ENCODE measurements around the gene RAMP1.
"Not testable (repeated sequence)": the region's sequence is repeated elsewhere in the genome, so short reads cannot be mapped to it uniquely, and the experiment has no call there.

RAMP1 gene

GRCh38 chr2:237859533-237860272 is at the start of gene RAMP1:
TSS of gene RAMP1 (plus strand) at chr2:237859623. CDS start at chr2:237859676, 53 bp downstream.
- no peak for DNase-seq (ENCODE audit: low read depth)

- no peak for DNase-seq (ENCODE audit: low read depth)
Observed at GRCh38 chr2:237815637-237816036, 43.8 kb upstream of the RAMP1 start.

GRCh38 chr2:237816531-237816930 is 42.9 kb upstream of the RAMP1 start:
- no peak for DNase-seq (ENCODE audit: low read depth)

- DNase-seq (ENCODE audit: low read depth): no peak
Observed at GRCh38 chr2:237818066-237818473, 41.4 kb upstream of the RAMP1 start.

GRCh38 chr2:237819231-237819630 is 40.2 kb upstream of the RAMP1 start:
- no peak for DNase-seq (ENCODE audit: low read depth)

- no peak for DNase-seq (ENCODE audit: low read depth)
Observed at GRCh38 chr2:237820421-237820820, 39.0 kb upstream of the RAMP1 start.

GRCh38 chr2:237823544-237823943 is 35.9 kb upstream of the RAMP1 start:
- DNase-seq (ENCODE audit: low read depth): no peak

GRCh38 chr2:237824085-237824484 is 35.3 kb upstream of the RAMP1 start:
- no peak for DNase-seq (ENCODE audit: low read depth)

DNA sequence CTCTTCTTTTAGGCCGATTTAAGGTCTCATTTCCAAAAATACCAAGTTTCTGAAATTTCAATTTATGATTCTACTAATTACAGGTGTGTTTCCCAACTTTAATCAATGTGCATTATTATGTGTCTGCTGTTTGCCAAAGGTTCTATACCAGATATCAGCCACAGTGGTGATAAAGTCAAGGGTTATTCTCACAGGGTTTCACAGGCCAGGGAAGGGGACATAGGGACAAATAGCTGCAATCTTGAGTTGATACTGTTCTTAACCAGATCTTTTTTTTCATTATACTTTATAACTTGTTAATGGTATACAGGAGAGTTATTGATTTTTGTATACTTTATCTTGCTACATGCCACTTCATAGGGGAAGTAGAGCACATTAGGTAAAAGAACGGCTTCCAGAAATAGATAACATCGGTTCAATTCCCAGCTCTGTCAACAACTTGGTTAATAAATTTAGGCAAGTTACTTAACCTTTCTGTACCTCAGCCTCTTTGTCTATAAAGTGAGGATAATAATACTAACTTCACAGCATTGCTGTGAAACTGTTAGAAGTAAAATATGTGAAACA is 31.9 kb upstream of the RAMP1 start:
- no peak for DNase-seq (ENCODE audit: low read depth)

- DNase-seq (ENCODE audit: low read depth): no peak
Observed at GRCh38 chr2:237830522-237830921, 28.9 kb upstream of the RAMP1 start.

GRCh38 chr2:237833546-237833945 is 25.9 kb upstream of the RAMP1 start:
- DNase-seq (ENCODE audit: low read depth): no peak

GRCh38 chr2:237835372-237835771 is 24.1 kb upstream of the RAMP1 start:
- no peak for DNase-seq (ENCODE audit: low read depth)

DNA sequence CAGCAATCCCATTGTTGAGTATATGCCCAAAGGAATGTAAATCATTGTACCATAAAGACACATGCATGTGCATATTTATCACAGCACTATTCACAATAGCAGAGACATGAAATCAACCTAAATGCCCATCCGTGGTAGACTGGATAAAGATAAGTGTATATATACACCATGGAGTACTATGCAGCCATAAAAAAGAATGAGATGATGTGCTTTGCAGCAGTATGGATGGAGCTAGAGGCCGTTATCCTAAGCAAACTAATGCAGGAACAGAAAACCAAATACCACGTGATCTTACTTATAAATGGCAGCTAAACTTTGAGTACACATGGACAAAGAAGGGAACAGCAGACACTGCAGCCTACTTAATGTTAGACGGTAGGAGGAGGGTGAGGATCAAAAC is 18.4 kb upstream of the RAMP1 start:
- DNase-seq (ENCODE audit: low read depth): no peak

DNA sequence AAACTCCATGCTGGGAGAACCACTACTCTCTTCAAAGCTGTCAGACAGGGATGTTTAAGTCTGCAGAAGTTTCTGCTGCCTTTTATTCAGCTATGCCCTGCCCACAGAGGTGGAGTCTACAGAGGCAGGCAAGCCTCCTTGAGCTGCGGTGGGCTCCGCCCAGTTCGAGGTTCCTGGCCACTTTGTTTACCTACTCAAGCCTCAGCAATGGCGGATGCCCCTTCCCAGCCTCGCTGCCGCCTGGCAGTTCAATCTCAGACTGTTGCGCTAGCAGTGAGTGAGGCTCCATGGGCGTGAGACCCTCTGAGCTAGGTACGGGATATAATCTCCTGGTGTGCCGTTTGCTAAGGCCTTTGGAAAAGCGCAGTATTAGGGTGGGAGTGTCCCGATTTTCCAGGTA is 10.5 kb upstream of the RAMP1 start:
- not testable (repeated sequence) for DNase-seq (ENCODE audit: low read depth)

DNA sequence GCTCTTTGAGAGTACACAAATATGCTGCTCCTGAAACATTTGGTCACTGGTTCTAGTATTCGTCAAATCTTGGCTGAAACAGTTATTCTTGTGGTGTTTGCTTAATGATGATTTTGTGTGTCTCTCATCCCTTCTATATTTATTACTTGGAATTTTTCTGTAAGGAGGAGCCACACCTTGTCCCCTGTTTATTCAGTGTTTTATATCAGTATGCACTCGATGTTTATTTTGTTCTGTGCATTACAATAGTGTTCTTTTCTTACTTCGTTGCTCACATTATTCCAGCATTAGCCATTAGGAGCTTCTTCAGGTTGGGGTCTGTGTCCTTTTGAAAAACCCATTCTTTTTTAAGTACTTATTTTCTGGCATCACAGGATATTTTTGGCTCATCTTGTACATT is 5.1 kb upstream of the RAMP1 start:
- no peak for DNase-seq (ENCODE audit: low read depth)

- no peak for DNase-seq (ENCODE audit: low read depth)
Observed at GRCh38 chr2:237857791-237858190, 1.6 kb upstream of the RAMP1 start.

GRCh38 chr2:237858294-237859081 is 935 bp upstream of the RAMP1 start:
- DNase-seq (ENCODE audit: low read depth): no peak

DNA sequence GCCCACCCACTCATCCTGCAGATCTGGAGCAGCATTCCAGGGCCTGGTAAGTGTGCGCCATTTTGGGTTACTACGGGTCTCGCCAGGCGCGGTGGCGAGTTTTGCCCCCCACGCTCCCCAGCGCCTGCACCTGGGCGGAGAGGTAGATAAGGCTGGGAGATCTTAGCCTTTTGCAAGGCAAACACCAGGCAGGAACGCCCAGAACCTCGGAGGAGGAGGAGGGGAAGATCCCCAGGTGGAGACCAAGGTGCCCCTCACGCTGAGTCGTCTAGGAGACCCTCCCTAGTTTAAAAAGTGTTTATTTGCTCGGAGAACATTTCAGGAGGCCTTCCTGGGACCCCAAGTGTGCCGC is 365 bp upstream of the RAMP1 start:
- no peak for DNase-seq (ENCODE audit: low read depth)

- DNase-seq (ENCODE audit: low read depth): no peak
Observed at GRCh38 chr2:237860273-237860935, 981 bp downstream of the RAMP1 start.

GRCh38 chr2:237861875-237862527 is 2.6 kb downstream of the RAMP1 start:
- DNase-seq (ENCODE audit: low read depth): no peak

- DNase-seq (ENCODE audit: low read depth): no peak
Observed at GRCh38 chr2:237862528-237862895, 3.1 kb downstream of the RAMP1 start.

GRCh38 chr2:237863102-237863511 is 3.7 kb downstream of the RAMP1 start:
- DNase-seq (ENCODE audit: low read depth): no peak
